Endothelial cell of umbilical vein (primary cell): ENCODE measurements around the gene GLI3. TPM values are rescaled to one million over a fixed set of nuclear protein-coding genes. Genes with fewer than 3 reads are reported as not detected.

Source experiments
- BruUV-seq: library from RNA; stranded (reverse); fragments of 400-500 nt; replicated peaks from 2 replicates; lab custom pipeline; 2021; lab: Mats Ljungman, UMichigan
- CTCF ChIA-PET: fragments of 300-600, 350-600 bp; sonication (Branson Sonifier 250); formaldehyde crosslinking; loops from one replicate; lab custom pipeline; 2021; ENCODE audit warnings: antibody characterized with exemption, inconsistent platforms; lab: Charles Lee
- POLR2A ChIA-PET: fragments of 300-600, 350-600 bp; sonication (Branson Sonifier 250); formaldehyde crosslinking; loops from one replicate; lab custom pipeline; 2021; ENCODE audit warnings: antibody characterized with exemption, inconsistent platforms; lab: Charles Lee
- DNase-seq: peaks from one replicate; pipeline ENCODE4 v3.0.0-alpha.2; 2011; ENCODE audit warnings: low read depth, low spot score
- FAIRE-seq: peaks from 2 replicates; lab custom pipeline; 2011; peaks lifted over from hg19 to GRCh38; lab: Jason Lieb, UNC
- H2AFZ ChIP-seq: 2 replicates; pipeline ENCODE4 v1.6.0; 2012; ENCODE audit warnings: low read depth, low read length, control low read depth, inconsistent platforms
- H3K27ac ChIP-seq: 2 replicates; pipeline ENCODE4 v1.5.1; 2011; ENCODE audit warnings: low read depth, mild to moderate bottlenecking, control low read depth, low read length, moderate library complexity; ENCODE audit not compliant: insufficient read depth
- H3K27me3 ChIP-seq, 2 experiments: 2 replicates each; pipeline versions ENCODE4 v1.6.0 to v1.6.1; 2011; ENCODE audit warnings: low read length in 2 of 2, mixed read lengths in 1 of 2; ENCODE audit not compliant: control insufficient read depth in 2 of 2, insufficient read depth in 2 of 2
- H3K36me3 ChIP-seq, 2 experiments: 2 replicates in 1 of 2; 3 replicates in 1 of 2; pipeline ENCODE4 v1.5.1; 2011; ENCODE audit warnings: low read length in 2 of 2, mild to moderate bottlenecking in 1 of 2, moderate library complexity in 1 of 2; ENCODE audit not compliant: control insufficient read depth in 2 of 2, insufficient read depth in 2 of 2; ENCODE audit errors: extremely low read depth in 1 of 2
- H3K4me1 ChIP-seq: 3 replicates; pipeline ENCODE4 v1.5.1; 2011; ENCODE audit warnings: mild to moderate bottlenecking, low read length; ENCODE audit not compliant: control insufficient read depth, insufficient read depth; ENCODE audit errors: extremely low read depth
- H3K4me2 ChIP-seq: 2 replicates; pipeline ENCODE4 v1.6.1; 2011; ENCODE audit warnings: low read length, control low read depth, mixed read lengths; ENCODE audit not compliant: insufficient read depth
- H3K4me3 ChIP-seq, 3 experiments: fragments of 200-600 bp in 1 of 3; sonication (generic), shearing (Covaris generic) in 1 of 3; replicated peaks in 1 of 3; 2 replicates each; pipeline ENCODE4 v1.5.1; 2011 to 2016; ENCODE audit warnings: control low read depth in 3 of 3, low read length in 3 of 3, mild to moderate bottlenecking in 2 of 3, inconsistent platforms in 1 of 3, low read depth in 1 of 3, moderate library complexity in 1 of 3; ENCODE audit not compliant: insufficient read depth in 1 of 3
- H3K79me2 ChIP-seq: 2 replicates; pipeline ENCODE4 v1.6.0; 2012; ENCODE audit warnings: low read length, inconsistent platforms; ENCODE audit not compliant: control insufficient read depth, insufficient read depth
- H3K9ac ChIP-seq: replicated peaks from 2 replicates; pipeline ENCODE3; 2011; ENCODE audit warnings: low read length, control low read depth; ENCODE audit not compliant: insufficient read depth; ENCODE audit errors: extremely low read depth
- H3K9me1 ChIP-seq: replicated peaks from 3 replicates; pipeline ENCODE4 v1.6.0; 2011; ENCODE audit warnings: mild to moderate bottlenecking, low read length; ENCODE audit not compliant: control insufficient read depth, insufficient read depth; ENCODE audit errors: extremely low read depth
- H3K9me3 ChIP-seq: replicated peaks from 2 replicates; pipeline ENCODE4 v1.5.1; 2012; ENCODE audit warnings: low read length, inconsistent platforms; ENCODE audit not compliant: control insufficient read depth, insufficient read depth
- H4K20me1 ChIP-seq: replicated peaks from 2 replicates; pipeline ENCODE3; 2011; ENCODE audit warnings: mild to moderate bottlenecking, low read length; ENCODE audit not compliant: control insufficient read depth, insufficient read depth; ENCODE audit errors: extremely low read depth
- EZH2 ChIP-seq: IDR thresholded peaks from 2 replicates; pipeline ENCODE4 v1.6.1; 2012; ENCODE audit warnings: borderline replicate concordance, low read depth, mild to moderate bottlenecking, moderate library complexity, low read length, inconsistent platforms; ENCODE audit not compliant: severe bottlenecking
- FOS ChIP-seq: IDR thresholded peaks from 2 replicates; pipeline ENCODE4 v1.6.1; 2011; ENCODE audit warnings: mild to moderate bottlenecking, low read length, moderate library complexity, borderline replicate concordance; ENCODE audit not compliant: insufficient read depth
- GATA2 ChIP-seq: IDR thresholded peaks from 2 replicates; pipeline ENCODE4 v1.7.0; 2011; ENCODE audit warnings: low read depth, mild to moderate bottlenecking, moderate library complexity, mixed read lengths, low read length; ENCODE audit not compliant: insufficient read length, insufficient read depth
- JUN ChIP-seq: IDR thresholded peaks from 2 replicates; pipeline ENCODE4 v1.6.1; 2011; ENCODE audit warnings: borderline replicate concordance, low read depth; ENCODE audit not compliant: insufficient read length, insufficient read depth
- MYC ChIP-seq: IDR thresholded peaks from one replicate; pipeline ENCODE4 v1.6.1; 2011; ENCODE audit warnings: mild to moderate bottlenecking, low read depth, low read length
- POLR2A ChIP-seq: IDR thresholded peaks from 2 replicates; pipeline ENCODE4 v1.6.1; 2012; ENCODE audit warnings: low read depth, mild to moderate bottlenecking, control low read depth, low read length
- POLR2AphosphoS5 ChIP-seq: IDR thresholded peaks from 2 replicates; pipeline ENCODE4 v1.6.1; 2012; ENCODE audit warnings: low read depth, mild to moderate bottlenecking, control low read depth, low read length, moderate library complexity; ENCODE audit not compliant: insufficient read depth
- dilution Hi-C: fragments of 300-500 bp; cut with MboI; formaldehyde crosslinking; loops from one replicate; pipeline ENCODE4 v1.15.0; 2019; ENCODE audit warnings: low sequenced_read_pairs; ENCODE audit not compliant: extremely low pct_ligation_motif_present
- intact Hi-C: fragments of 100-400 bp; cut with micrococcal nuclease; formaldehyde crosslinking; loops from one replicate; pipeline ENCODE4 v1.10.0; 2022
- polyA plus RNA-seq, 4 experiments: library from polyadenylated mRNA; depleted of rRNA in 3 of 4; stranded (reverse) in 3 of 4; unstranded in 1 of 4; fragments of >200 nt; gene quantifications; 2 replicates each; pipeline versions ENCODE4 v1.2.1 to v1.2.3, GENCODE V29; 2011 to 2012; ENCODE audit warnings: missing spikeins in 1 of 4
- total RNA-seq: library from RNA; stranded (reverse); gene quantifications from 2 replicates; pipeline ENCODE4 v1.2.3, GENCODE V29; 2021
- TF ChIP-seq, protein P1 (sequence below): IDR thresholded peaks from 2 replicates; pipeline ENCODE4 v1.6.1; 2011; ENCODE audit not compliant: insufficient read depth, insufficient read length
- TF ChIP-seq, protein P2 (sequence below), 2 donors: IDR thresholded peaks; 1 replicate in 1 of 2; 2 replicates in 1 of 2; pipeline ENCODE4 v1.5.1; 2011; ENCODE audit warnings: low read length in 2 of 2, mild to moderate bottlenecking in 2 of 2, moderate library complexity in 2 of 2, control low read depth in 1 of 2, inconsistent platforms in 1 of 2, low read depth in 1 of 2; ENCODE audit not compliant: insufficient read depth in 1 of 2; ENCODE audit errors: extremely low read depth in 1 of 2

The GLI3 gene
- total and polyA plus RNA-seq, 2 donors (not counting 3 experiments of a cell fraction or from before 2014, with no cell fraction given): 6.0 to 24.9 TPM

DNA sequence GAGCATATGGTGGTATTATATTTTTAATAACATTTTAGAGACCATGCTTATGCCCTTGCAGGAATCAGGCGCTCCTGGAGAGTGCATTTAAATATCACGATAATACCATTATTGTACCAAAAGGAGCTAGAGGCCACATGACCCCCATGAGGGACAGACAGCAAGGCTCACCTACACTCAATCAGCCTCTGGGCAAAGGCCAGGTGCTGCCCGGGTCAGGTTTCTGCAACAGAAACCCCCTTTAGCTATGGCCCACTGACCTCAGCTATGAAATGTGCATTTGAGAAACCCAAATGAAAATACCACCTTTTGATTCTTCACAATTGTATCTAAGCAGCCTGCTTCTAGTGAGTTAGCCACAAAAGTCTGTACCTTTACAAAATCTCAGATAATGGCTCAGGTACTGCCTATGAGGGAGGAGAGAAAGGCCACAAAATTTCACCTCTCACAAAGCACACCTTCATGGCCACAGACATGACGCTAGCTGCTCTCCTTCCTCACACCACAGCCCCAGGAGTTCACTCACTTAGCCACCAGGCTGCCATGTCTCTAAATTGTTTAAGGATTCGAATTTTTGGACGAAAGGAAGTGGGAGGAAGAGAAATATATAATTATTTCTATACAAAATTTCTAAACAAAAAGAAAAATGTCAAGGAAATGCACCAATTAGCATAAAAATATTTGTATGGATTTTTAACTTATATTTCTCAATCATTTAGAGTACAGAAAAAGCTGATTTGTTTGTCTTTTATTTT, 79.9 kb downstream of the GLI3 start:
- Histone ChIP-seq H3K9me3 (no peaks in the 10 kb centered on the region), H3K36me3 (no peaks in the 10 kb centered on the region), H3K9ac (no peak overlapping the region), H3K27me3 (no peaks in the 10 kb centered on the region), H2AFZ (no peak overlapping the region), H3K9me1 (no peaks in the 10 kb centered on the region), H3K79me2 (no peaks in the 10 kb centered on the region), H4K20me1 (no peaks in the 10 kb centered on the region), H3K4me1 (no peaks in the 10 kb centered on the region), H3K4me2 (no peak overlapping the region), H3K27ac (no peak overlapping the region), H3K4me3 (no peak overlapping the region)
- no peak for FAIRE-seq
- DNase-seq: no peak
- no TSS peak for BruUV-seq
- TF ChIP-seq POLR2A (no peak), GATA2 (no peak), EZH2 (no peak), MYC (no peak), POLR2AphosphoS5 (no peak), JUN (no peak), FOS (no peak)
- TF ChIP-seq, protein P1, sequence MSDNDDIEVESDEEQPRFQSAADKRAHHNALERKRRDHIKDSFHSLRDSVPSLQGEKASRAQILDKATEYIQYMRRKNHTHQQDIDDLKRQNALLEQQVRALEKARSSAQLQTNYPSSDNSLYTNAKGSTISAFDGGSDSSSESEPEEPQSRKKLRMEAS: no peak
- TF ChIP-seq, protein P2, sequence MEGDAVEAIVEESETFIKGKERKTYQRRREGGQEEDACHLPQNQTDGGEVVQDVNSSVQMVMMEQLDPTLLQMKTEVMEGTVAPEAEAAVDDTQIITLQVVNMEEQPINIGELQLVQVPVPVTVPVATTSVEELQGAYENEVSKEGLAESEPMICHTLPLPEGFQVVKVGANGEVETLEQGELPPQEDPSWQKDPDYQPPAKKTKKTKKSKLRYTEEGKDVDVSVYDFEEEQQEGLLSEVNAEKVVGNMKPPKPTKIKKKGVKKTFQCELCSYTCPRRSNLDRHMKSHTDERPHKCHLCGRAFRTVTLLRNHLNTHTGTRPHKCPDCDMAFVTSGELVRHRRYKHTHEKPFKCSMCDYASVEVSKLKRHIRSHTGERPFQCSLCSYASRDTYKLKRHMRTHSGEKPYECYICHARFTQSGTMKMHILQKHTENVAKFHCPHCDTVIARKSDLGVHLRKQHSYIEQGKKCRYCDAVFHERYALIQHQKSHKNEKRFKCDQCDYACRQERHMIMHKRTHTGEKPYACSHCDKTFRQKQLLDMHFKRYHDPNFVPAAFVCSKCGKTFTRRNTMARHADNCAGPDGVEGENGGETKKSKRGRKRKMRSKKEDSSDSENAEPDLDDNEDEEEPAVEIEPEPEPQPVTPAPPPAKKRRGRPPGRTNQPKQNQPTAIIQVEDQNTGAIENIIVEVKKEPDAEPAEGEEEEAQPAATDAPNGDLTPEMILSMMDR (IDR thresholded peaks at IDR 0.05; ENCODE audit: extremely low read depth in 1 of 2, insufficient read depth in 1 of 2, low read depth in 1 of 2, low read length in 2 of 2): no peak
- dilution Hi-C loops: no loop called here
- ChIA-PET POLR2A (no interaction called here), CTCF (interaction anchor here (2.2 kb wide), 1 partner anchor 180 kb away, joined by 5 read pairs; no protein-coding TSS in a partner anchor)
- intact Hi-C loops: no loop called here
